HL-60 (cell line): ENCODE results near the gene MTHFD2L.

Source experiments
- CTCF ChIP-seq: IDR thresholded peaks from one replicate; pipeline ENCODE4 v1.5.1; 2011; ENCODE audit warnings: low read length, control low read depth, inconsistent platforms; ENCODE audit not compliant: insufficient read depth
- GABPA ChIP-seq: IDR thresholded peaks from 2 replicates; pipeline ENCODE4 v1.6.1; 2012; ENCODE audit warnings: low read depth
- POLR2AphosphoS5 ChIP-seq: IDR thresholded peaks from 2 replicates; pipeline ENCODE4 v1.6.1; 2012; ENCODE audit warnings: low read depth

- TF ChIP-seq CTCF (no peak), POLR2AphosphoS5 (no peak), GABPA (no peak)
Observed at GRCh38 chr4:74324262-74324661, 166.3 kb downstream of the MTHFD2L start.
